ENCODE results near the gene IZUMO1. TPM values are rescaled to one million over a fixed set of nuclear protein-coding genes. Genes with fewer than 3 reads are reported as not detected.
"Not testable (repeated sequence)": the region's sequence is repeated elsewhere in the genome, so short reads cannot be mapped to it uniquely, and the experiment has no call there.

IZUMO1 gene
- total and polyA plus RNA-seq, 3 donors from 2014 or later: 10.5 to 32.8 (median 28.9) TPM

DNA sequence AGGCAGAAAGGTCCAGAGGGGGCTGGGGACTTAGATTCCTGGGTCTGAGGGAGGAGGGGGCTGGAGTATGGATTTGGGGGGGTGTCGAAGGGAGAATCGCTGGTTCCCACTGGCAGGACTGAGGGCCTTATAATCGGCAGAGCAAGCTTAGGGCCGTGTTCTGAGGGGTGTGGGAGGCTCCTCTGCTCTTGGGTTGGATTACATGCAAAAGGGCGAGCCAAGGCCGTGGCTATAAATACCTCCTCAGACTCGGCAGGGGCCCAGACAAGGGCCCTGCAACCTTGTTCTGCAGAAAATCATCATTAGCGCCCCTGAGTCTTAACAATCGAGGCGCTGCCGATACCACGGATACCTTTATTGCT is 26.5 kb downstream of the IZUMO1 start:
- peak overlapping the region; percentile 29 to 87 for H3K27ac ChIP-seq
- no peaks in the 10 kb centered on the region for H3K9me3 ChIP-seq
- DNase-seq: no peak
- H3K36me3 ChIP-seq (ENCODE audit: low read depth, missing control alignments): no peaks in the 10 kb centered on the region
- WGBS, 2 donors: 3 to 14% methylated on average over 11 to 12 of the region's 12 CpGs
- H3K27me3 ChIP-seq: no peaks in the 10 kb centered on the region
- H3K4me3 ChIP-seq: peak overlapping the region; percentile 51 to 58
- intact Hi-C loops (cut with DNase I; ENCODE audit: low total_unique reads): no loop called here
- TF ChIP-seq, protein P1, sequence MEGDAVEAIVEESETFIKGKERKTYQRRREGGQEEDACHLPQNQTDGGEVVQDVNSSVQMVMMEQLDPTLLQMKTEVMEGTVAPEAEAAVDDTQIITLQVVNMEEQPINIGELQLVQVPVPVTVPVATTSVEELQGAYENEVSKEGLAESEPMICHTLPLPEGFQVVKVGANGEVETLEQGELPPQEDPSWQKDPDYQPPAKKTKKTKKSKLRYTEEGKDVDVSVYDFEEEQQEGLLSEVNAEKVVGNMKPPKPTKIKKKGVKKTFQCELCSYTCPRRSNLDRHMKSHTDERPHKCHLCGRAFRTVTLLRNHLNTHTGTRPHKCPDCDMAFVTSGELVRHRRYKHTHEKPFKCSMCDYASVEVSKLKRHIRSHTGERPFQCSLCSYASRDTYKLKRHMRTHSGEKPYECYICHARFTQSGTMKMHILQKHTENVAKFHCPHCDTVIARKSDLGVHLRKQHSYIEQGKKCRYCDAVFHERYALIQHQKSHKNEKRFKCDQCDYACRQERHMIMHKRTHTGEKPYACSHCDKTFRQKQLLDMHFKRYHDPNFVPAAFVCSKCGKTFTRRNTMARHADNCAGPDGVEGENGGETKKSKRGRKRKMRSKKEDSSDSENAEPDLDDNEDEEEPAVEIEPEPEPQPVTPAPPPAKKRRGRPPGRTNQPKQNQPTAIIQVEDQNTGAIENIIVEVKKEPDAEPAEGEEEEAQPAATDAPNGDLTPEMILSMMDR (IDR thresholded peaks at IDR 0.05): no peak
- no peak for TF ChIP-seq POLR2A (IDR thresholded peaks at IDR 0.05)
- peaks cover 47% of the 10 kb centered on the region for H3K4me1 ChIP-seq

GRCh38 chr19:48719263-48720171 is 27.2 kb downstream of the IZUMO1 start, which contains the start of gene MAMSTR:
Gene MAMSTR (minus strand): TSS chr19:48719725. CDS start chr19:48719031, 694 bp downstream.
- WGBS, 2 donors: 35 to 49% methylated on average over 7 to 33 of the region's 33 CpGs
- no peak for DNase-seq
- peak within 1 kb of the TSS; percentile 29 to 87 for H3K27ac ChIP-seq

DNA sequence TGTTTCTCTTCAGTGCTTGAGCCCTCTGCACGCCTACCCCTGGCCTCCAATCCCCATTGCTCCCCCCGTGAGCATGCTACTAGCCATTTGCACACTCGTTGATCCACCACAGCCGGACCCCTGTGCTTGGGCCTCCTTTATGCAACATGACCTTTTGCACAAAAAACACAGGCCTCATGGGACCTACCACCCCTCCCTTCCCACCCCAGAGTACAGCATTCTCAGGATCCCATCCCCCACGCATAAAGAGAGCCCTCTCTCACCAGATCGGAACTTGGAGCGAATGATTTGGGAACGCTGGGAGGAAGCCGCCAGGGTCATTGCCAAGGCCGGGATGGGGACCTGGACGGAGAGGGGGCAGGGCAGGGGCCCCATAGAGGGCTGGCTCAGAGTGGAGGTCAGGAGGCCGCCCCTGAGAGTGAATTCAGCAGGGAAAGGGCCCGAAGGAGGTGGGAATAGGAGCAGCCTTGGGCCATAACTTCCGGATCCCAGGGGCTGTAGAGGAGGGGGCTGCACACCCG is 27.9 kb downstream of the IZUMO1 start:
- 42 to 49% methylated on average over 10 to 15 of the region's 15 CpGs for WGBS, 2 donors
- TF ChIP-seq, protein P1 (IDR thresholded peaks at IDR 0.05): no peak
- TF ChIP-seq POLR2A (IDR thresholded peaks at IDR 0.05): no peak
- Histone ChIP-seq H3K4me3 (no peak overlapping the region), H3K27me3 (no peaks in the 10 kb centered on the region), H3K4me1 (peaks cover 47% of the 10 kb centered on the region), H3K27ac (peak overlapping the region; percentile 29 to 87), H3K9me3 (no peaks in the 10 kb centered on the region), H3K36me3 (ENCODE audit: low read depth, missing control alignments) (no peaks in the 10 kb centered on the region)
- intact Hi-C loops (cut with DNase I; ENCODE audit: low total_unique reads): no loop called here
- no peak for DNase-seq

More at GRCh38 chr19:48719263-48720171, 27.2 kb downstream of the IZUMO1 start, which contains the start of gene MAMSTR:
- intact Hi-C loops (cut with DNase I; ENCODE audit: low total_unique reads): no loop called here
- H3K4me3 ChIP-seq: peak within 1 kb of the TSS; percentile 51 to 58
- no peaks in the 10 kb centered on the region for H3K9me3 ChIP-seq
- H3K27me3 ChIP-seq: no peaks in the 10 kb centered on the region
- peaks cover 47% of the 10 kb centered on the region for H3K4me1 ChIP-seq
- TF ChIP-seq, protein P1 (IDR thresholded peaks at IDR 0.05): no peak
- TF ChIP-seq POLR2A (IDR thresholded peaks at IDR 0.05): no peak
- H3K36me3 ChIP-seq (ENCODE audit: low read depth, missing control alignments): no peaks in the 10 kb centered on the region

GRCh38 chr19:48718106-48718505 is 28.6 kb downstream of the IZUMO1 start:
- H3K36me3 ChIP-seq (ENCODE audit: low read depth, missing control alignments); H3K27ac ChIP-seq; H3K9me3 ChIP-seq; intact Hi-C loops (cut with DNase I; ENCODE audit: low total_unique reads); H3K4me3 ChIP-seq; H3K27me3 ChIP-seq; DNase-seq: not testable (repeated sequence)
- H3K4me1 ChIP-seq: peaks cover 54% of the 10 kb centered on the region
- WGBS, 2 donors: 94 to 95% methylated on average over 13 of the region's 13 CpGs

GRCh38 chr19:48716562-48717291 is 30.0 kb downstream of the IZUMO1 start:
- intact Hi-C loops (cut with DNase I; ENCODE audit: low total_unique reads): no loop called here

More at GRCh38 chr19:48716562-48717291, 30.0 kb downstream of the IZUMO1 start:
- 25 to 37% methylated on average over 12 to 15 of the region's 24 CpGs for WGBS, 2 donors
- Histone ChIP-seq H3K27me3 (no peaks in the 10 kb centered on the region), H3K36me3 (ENCODE audit: low read depth, missing control alignments) (no peaks in the 10 kb centered on the region), H3K9me3 (no peaks in the 10 kb centered on the region), H3K4me3 (peak overlapping the region in 1 of 2 donors; percentile 65), H3K27ac (peak overlapping the region; percentile 81 to 85), H3K4me1 (peaks cover 58% of the 10 kb centered on the region)
- TF ChIP-seq POLR2A (IDR thresholded peaks at IDR 0.05): no peak
- TF ChIP-seq, protein P1 (IDR thresholded peaks at IDR 0.05): no peak
- DNase-seq: peak; percentile 88

Data from testis (tissue), 3 donors.